ENCODE data around the gene PALMD. TPM values are rescaled to one million over a fixed set of nuclear protein-coding genes. Genes with fewer than 3 reads are reported as not detected.

PALMD gene
- total RNA-seq, result 76.2 and 127 TPM in 2 replicates

DNA sequence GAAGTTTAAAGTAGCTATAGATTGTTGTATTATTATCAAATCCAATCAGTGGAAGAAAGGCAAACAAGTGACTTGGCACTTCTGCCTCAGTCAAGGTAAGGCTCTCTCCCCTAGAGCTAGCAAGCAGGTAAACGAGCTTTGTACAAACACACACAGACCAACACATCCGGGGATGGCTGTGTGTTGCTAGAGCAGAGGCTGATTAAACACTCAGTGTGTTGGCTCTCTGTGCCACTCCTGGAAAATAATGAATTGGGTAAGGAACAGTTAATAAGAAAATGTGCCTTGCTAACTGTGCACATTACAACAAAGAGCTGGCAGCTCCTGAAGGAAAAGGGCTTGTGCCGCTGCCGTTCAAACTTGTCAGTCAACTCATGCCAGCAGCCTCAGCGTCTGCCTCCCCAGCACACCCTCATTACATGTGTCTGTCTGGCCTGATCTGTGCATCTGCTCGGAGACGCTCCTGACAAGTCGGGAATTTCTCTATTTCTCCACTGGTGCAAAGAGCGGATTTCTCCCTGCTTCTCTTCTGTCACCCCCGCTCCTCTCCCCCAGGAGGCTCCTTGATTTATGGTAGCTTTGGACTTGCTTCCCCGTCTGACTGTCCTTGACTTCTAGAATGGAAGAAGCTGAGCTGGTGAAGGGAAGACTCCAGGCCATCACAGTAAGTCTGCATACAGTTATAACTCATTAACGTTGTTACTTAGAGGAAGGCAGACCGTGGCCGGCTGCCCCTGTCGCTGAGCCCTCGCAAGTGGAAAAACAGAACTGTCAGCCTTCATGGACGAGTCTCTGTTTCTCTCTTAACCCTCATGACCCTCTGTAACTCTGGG lies at the start of gene PALMD:
Gene PALMD, plus strand, starts transcription at position 415 of the 833 bp plus-strand sequence. Its CDS starts 205 bp downstream, at position 620.

Other genes starting within 250 kb of the PALMD start
- 2.0 and 2.7 TPM in 2 replicates for gene FRRS1, start 120.5 kb downstream of the PALMD start, total RNA-seq
- gene AGL, start 204.2 kb downstream of the PALMD start, total RNA-seq, result 19.7 and 23.7 TPM in 2 replicates